DMS114 treated with DMSO at 0.1 percent for 48 hours (cell line): Measurements from ENCODE around the gene RRN3.
"Not testable (repeated sequence)": the region's sequence is repeated elsewhere in the genome, so short reads cannot be mapped to it uniquely, and the experiment has no call there.

ENCODE experiments used
- DNase-seq: peaks from one replicate; lab custom pipeline; 2025; ENCODE audit not compliant: unreplicated experiment; lab: John Stamatoyannopoulos, UW

The RRN3 gene

DNA sequence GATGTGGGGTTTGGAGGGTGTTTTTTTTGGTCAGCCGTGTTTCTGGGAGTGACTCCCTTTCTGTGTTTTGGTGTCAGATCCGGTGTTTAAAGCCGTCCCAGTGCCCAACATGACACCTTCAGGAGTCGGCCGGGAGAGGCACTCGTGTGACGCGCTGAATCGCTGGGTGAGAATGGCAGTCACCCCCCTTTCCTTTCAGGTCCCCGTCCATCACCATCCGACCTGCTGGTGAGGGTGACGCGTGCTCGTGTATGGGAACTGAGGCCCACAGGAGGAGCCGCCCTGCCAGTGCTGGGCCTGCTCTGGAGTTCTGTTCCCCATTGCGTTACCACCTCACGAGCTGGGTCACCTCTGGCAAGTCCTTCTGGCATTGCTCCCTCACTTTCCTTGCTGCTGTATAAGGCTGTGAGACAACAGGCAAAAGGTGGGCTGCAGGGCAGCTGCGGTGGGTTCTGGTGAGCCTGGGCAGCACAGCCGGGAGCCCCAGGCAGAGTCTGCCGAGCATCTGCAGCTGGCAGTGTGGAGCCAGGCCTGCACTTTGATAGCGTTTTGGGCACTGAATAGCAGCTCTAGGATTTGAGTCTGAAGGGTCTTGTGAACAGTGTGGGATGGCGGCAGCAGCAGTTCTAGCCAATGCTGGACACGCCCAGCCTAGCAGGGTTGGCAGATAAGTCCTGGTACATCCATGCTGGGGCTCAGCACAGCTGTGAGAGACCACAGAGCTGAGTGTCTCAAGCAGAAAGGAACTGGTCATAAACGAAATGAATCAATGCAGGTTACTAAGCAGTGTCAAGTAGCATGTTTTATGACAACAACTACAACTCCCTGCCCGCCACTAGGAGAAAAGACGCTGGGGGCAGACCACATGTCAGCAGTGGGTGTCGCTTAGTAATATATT, 65.0 kb downstream of the RRN3 start:
- not testable (repeated sequence) for DNase-seq

DNA sequence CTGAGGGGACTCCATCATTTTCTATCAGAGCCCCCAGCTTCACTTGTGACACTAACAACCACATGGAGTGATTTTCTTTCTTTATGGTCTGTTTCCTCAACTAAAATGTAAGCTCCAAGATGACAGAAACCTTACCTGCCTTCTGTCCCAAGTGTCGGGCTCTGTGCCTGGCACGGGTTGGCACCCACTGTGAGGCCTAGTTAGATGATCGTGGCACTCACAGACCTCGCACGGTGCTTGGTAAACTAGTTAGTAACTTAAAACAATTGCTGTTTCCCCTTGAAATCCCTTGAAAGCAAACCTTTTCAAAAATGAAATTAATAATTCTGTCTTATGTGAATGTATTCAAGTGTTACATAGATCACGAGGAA, 65.7 kb downstream of the RRN3 start:
- not testable (repeated sequence) for DNase-seq

DNA sequence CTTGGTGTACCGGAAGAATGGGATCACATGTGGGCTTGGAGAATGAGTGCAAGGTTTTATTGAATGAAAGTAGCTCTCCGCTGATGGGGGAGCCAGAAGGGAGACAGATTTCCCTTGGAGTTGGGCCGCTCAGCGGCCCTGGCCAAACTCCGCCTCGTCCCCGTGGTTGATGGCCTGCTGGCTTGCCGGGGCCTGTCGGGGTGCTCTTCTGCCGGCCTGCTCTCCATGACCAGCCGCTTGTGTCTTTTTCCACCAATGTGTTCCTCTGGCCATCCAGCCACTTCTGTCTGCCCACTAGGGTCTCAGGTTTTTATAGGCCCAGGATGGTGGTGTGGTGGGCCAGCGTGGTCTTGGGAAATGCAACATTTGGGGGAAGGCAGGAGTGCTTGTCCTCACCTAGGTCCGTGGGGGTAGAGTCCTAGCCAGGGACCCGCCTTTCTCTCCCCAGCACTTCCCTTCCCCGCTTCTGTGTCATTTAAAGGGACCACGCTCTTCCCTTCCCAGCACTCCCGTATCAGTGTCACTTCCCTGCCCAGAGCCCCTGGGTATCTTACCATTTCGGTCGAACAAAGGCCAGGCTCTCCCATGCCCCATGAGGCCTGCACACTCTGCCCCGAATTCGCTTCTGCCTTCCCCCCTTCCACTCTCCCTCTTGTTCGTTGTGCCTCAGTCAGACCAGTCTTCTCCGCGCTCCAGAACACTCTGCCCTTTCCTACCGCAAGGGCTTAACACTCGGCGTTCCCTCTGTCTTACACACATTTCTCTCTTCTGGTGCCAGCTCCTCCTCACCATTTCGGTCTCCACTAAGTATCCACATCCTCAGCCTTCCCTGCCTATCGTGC, 66.3 kb downstream of the RRN3 start:
- DNase-seq: not testable (repeated sequence)

DNA sequence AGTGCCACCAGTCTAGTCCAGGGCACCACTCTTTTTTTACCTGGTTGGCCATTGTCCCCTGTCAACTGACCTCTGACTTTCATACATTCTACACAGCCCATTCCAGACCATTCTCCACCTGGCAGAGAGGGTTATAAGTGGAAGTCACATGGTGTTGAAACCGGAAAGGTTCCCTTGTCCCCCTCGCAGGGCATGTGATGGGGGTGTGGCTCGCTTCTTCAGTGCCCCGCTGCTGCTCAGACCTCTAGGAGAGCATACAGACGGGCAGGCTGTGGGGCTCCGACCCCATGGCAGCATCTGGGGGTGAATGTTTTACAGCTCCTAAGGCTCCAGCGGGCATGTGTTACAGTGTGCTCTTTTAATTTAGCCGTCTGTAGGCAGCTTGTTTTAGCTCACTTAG, 67.0 kb downstream of the RRN3 start:
- not testable (repeated sequence) for DNase-seq

DNA sequence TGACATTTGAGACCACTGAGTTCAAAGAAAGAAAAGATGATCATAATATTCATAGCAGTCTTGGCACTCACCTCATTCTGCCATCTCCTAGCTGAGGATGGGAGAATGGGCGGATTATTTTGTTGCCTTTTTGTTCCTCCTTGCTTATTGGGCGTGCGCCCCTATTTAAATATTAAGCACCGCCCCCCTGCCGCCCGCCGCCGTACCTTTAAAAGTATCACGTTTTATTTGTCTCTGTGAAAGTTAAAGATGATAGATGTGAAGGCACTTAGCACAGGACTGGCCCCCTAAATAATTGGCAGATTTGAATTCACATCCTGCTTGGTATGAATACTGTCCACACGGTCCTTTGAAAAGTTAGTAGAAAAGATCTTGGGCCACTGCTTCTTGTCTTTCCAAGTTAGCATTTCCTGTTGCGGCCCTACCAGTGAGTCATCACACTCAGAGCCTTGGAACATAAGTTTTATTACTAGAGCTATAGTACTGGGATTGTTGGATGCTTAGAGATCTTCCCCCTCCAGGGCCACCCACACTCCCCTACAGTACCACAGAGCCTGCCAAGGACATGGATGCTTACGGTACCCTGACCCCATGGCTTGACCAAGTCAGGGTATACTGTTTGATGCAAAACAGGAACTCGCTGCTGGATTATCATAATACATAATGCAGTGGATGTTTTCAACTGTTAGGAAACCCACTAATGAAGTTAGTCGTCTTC, 68.7 kb downstream of the RRN3 start:
- not testable (repeated sequence) for DNase-seq

DNA sequence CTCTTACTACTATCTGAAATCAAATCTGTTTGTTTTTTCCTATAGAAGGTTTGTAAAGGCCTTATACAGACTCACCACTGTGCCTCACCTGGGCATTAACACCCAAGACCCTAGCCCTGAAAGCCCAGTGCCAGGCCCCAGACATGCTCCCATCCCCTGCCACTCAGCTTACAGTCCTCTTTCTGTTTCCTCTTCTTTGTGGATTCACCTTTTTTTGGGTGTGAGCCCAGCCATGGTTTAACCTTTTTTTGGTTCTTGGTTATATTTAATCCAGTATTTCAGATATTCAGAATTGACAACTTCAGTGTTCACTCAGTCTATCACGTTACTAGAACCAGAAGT, 69.2 kb downstream of the RRN3 start:
- not testable (repeated sequence) for DNase-seq

DNA sequence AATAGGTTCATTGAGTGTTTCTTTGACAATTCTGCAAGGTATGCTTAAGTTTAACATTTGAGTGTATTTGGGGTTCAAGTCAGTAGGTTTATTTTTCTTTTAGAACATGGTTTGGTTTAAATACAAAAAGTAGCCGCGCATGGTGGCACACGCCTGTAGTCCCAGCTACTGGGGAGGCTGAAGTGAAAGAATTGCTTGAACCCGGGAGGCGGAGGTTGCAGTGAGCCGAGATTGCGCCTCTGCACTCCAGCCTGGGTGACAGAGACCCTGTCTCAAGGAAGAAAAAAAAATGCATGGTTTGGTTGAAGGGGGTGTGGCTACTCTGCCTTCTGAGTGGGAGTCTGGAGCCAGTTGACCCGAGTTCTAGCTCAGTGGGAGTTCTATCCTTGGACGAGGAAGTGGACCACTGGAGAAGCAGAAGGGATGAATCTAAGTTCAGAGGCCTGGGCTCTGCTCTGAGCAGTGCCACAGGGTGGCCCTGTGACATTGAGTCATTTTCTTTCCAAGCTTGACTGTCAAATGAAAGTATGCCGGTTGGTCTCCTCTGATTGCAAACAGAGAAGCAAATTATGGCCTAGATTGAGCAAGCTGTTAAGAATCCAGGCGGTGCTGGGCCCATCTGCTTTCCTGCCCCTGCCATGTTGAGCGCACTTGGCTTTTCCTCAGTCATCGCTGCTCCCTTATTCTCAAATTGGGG, 70.5 kb downstream of the RRN3 start:
- DNase-seq: not testable (repeated sequence)

DNA sequence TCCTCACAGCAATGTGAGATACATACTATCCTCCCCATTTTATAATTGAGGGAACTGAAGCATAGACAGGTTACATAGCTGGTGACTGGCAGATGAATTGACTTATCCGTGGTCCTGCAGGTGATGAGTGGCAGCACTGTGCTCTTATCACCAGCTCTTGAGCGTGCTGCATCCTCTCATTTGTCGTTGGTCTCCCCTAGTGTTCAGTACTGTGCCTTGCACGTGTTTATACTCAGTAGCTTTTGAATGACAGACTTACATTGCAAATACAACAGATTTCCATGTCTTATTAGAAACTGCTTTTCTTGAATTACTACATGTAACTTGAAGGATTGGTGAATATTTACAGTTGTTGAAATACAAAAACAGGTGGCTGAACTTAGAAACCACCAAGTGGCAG, 71.9 kb downstream of the RRN3 start:
- DNase-seq: peak; percentile 43

DNA sequence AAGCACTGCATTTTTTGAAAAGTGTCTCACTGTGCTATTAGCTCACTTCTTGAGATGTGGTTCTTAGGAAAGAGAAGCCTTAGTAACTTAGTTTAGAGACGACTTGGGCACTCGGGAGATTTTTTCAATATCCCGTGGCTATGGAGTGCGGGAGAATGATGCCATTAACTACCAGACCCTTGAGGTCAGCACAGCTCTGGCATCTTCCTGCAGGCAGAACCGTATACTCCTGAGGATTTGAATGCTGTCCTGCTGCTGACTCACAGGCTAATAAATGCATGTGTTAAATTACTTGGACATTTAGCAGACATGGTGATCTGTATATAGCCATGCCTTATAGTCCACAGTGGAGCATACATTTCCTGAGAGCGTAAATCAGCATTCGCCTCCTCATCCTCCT, 72.6 kb downstream of the RRN3 start:
- not testable (repeated sequence) for DNase-seq

DNA sequence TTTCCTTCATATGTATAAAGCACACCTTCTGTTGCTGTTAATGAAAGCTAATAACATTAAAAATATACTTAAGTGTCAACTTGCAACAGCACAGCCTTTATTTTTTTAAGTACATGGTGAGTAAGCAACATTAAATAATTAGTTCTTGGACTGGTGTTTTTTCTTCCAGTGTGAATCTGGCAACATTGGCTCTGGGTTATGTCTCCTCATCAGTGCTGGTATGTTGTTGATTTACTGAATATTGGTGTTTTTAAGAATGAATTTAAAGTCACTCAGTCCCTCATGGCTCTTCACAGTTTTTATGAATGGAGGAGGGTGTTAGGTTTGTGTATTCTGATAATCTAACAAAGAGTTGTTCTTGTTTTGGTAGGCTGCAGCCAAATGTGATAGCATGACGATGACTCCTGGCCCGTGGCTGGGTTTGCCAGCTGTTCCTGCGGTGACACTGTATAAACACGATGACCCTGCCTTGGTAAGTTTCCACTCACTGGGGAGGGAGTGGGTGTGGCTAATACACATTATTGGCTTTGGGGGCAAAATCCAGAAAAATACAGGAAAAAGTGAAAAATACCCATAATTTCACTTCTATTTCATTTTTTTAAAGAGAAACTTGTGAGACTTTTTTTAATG, 77.0 kb downstream of the RRN3 start:
- not testable (repeated sequence) for DNase-seq

DNA sequence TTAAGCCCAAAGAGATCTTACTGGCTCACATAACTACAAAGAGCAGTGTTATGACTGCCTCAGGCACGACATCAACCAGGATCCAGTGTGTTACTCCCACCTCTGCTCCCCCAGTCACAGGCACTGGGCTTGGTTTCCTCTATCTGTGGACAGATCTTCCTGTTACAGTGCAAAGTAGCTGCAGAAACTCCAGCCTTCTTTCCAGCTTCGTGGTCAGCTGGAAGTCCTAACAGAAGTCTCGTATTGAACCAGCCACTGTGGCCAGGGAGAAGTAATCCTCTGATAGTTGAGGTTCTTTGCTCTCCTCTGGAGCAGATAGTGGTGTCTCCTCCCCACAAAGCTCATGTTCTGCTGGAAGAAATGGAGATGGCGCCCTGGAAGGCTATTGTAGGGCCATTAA, 77.7 kb downstream of the RRN3 start:
- not testable (repeated sequence) for DNase-seq

DNA sequence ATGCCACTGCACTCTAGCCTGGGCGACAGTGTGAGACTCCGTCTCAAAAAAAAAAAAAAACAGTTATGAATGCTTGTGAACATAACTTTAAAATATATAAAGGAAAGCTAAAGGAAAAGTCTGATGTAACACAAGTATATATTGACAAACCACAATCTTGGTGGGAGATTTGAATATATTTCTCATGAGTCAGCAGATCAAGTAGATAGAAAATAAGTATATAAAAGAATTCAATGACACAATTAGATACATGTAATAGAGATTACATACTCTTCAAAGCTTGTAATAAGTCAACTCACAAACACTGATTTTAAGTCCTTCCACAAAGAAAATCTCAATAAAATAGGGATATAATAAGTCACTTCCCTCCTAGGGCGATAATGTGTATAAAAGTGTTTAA, 78.4 kb downstream of the RRN3 start:
- not testable (repeated sequence) for DNase-seq

DNA sequence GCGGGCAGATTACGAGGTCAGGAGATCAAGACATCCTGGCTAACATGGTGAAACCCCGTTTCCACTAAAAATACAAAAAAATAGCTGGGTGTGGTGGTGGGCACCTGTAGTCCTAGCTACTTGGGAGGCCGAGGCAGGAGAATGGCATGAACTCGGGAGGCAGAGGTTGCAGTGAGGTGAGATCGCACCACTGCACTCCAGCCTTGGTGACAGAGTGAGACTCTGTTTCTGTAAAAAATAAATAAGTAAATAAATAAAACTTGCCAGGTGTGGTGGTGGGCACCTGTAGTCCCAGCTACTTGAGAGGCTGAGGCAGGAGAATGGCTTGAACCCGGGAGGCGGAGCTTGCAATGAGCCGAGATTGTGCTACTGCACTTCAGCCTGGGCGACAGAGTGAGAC, 81.1 kb downstream of the RRN3 start:
- DNase-seq: not testable (repeated sequence)
